PC-9 (cell line): Measurements from ENCODE around the gene CNNM4. TPM values are rescaled to one million over a fixed set of nuclear protein-coding genes. Genes with fewer than 3 reads are reported as not detected.

Experiments used
- BruUV-seq: library from RNA; stranded (reverse); fragments of 400-500 nt; replicated peaks from 2 replicates; lab custom pipeline; 2021; lab: Mats Ljungman, UMichigan
- CTCF ChIA-PET: fragments of 300-600 bp; sonication (Branson Sonifier 250); formaldehyde crosslinking; loops from one replicate; lab custom pipeline; 2022; ENCODE audit warnings: antibody characterized with exemption; lab: Charles Lee
- POLR2A ChIA-PET: fragments of 300-600 bp; sonication (Branson Sonifier 250); formaldehyde crosslinking; loops from one replicate; lab custom pipeline; 2022; ENCODE audit warnings: antibody characterized with exemption; ENCODE audit not compliant: unreplicated experiment; lab: Charles Lee
- DNase-seq, 2 experiments: peaks; one replicate each; pipeline versions ENCODE4 v3.0.0 to v3.0.0-alpha.2; 2015 to 2022; ENCODE audit warnings: mixed read lengths in 1 of 2
- H2AFZ ChIP-seq: fragments of 200-600 bp; sonication (generic); 2 replicates; pipeline ENCODE4 v1.8.1; 2017; ENCODE audit warnings: antibody characterized with exemption
- H3F3A ChIP-seq: fragments of 200-600 bp; sonication (generic); 2 replicates; pipeline ENCODE4 v1.8.1; 2017; ENCODE audit warnings: antibody characterized with exemption, mild to moderate bottlenecking, low read depth; ENCODE audit not compliant: insufficient read depth
- H3K27ac ChIP-seq: fragments of 200-600 bp; sonication (generic); 2 replicates; pipeline ENCODE4 v1.6.1; 2016; ENCODE audit warnings: mixed run types
- H3K27me3 ChIP-seq: fragments of 200-600 bp; sonication (generic); 2 replicates; pipeline ENCODE4 v1.6.1; 2016; ENCODE audit warnings: low read depth, mixed run types; ENCODE audit not compliant: insufficient read depth
- H3K36me3 ChIP-seq: fragments of 200-600 bp; sonication (generic); 2 replicates; pipeline ENCODE4 v1.6.1; 2016; ENCODE audit warnings: low read depth, mixed run types
- H3K4me1 ChIP-seq: fragments of 200-600 bp; sonication (generic); replicated peaks from 2 replicates; pipeline ENCODE4 v1.6.1; 2016; ENCODE audit warnings: mixed run types; ENCODE audit not compliant: insufficient read depth
- H3K4me2 ChIP-seq: fragments of 200-600 bp; sonication (generic); 2 replicates; pipeline ENCODE4 v1.6.1; 2017; ENCODE audit warnings: mixed run types
- H3K4me3 ChIP-seq: fragments of 200-600 bp; sonication (generic); 2 replicates; pipeline ENCODE4 v1.6.1; 2016; ENCODE audit warnings: mixed run types
- H3K79me2 ChIP-seq: fragments of 200-600 bp; sonication (generic); 2 replicates; pipeline ENCODE4 v1.6.1; 2017; ENCODE audit warnings: low read depth, mixed run types
- H3K9me2 ChIP-seq: fragments of 200-600 bp; sonication (generic); 2 replicates; pipeline ENCODE4 v1.8.1; 2017; ENCODE audit warnings: mild to moderate bottlenecking; ENCODE audit not compliant: insufficient read depth
- H3K9me3 ChIP-seq: fragments of 200-600 bp; sonication (generic); 2 replicates; pipeline ENCODE4 v1.8.1; 2016; ENCODE audit warnings: low read depth; ENCODE audit not compliant: insufficient read depth
- H4K20me1 ChIP-seq: fragments of 200-600 bp; sonication (generic); 2 replicates; pipeline ENCODE4 v1.8.1; 2017; ENCODE audit not compliant: insufficient read depth
- EZH2 ChIP-seq: fragments of 200-600 bp; sonication (generic); IDR thresholded peaks from 2 replicates; pipeline ENCODE4 v1.8.0; 2017; ENCODE audit warnings: antibody characterized with exemption, low read depth
- intact Hi-C: fragments of 100-400 bp; cut with micrococcal nuclease; formaldehyde crosslinking; loops from one replicate; pipeline ENCODE4 v1.10.0; 2022; ENCODE audit not compliant: unreplicated experiment
- total RNA-seq: library from RNA; stranded (reverse); gene quantifications from 2 replicates; pipeline ENCODE4 v1.2.3, GENCODE V29; 2021
- TF ChIP-seq, protein P1 (sequence below): fragments of 200-600 bp; sonication (generic); conservative IDR thresholded peaks from 2 replicates; pipeline ENCODE4 v1.6.1; 2017; ENCODE audit warnings: mixed run types, antibody characterized with exemption, mild to moderate bottlenecking, moderate library complexity

CNNM4 gene
- total RNA-seq, 1 experiment from 2014 or later = 31.4 TPM

DNA sequence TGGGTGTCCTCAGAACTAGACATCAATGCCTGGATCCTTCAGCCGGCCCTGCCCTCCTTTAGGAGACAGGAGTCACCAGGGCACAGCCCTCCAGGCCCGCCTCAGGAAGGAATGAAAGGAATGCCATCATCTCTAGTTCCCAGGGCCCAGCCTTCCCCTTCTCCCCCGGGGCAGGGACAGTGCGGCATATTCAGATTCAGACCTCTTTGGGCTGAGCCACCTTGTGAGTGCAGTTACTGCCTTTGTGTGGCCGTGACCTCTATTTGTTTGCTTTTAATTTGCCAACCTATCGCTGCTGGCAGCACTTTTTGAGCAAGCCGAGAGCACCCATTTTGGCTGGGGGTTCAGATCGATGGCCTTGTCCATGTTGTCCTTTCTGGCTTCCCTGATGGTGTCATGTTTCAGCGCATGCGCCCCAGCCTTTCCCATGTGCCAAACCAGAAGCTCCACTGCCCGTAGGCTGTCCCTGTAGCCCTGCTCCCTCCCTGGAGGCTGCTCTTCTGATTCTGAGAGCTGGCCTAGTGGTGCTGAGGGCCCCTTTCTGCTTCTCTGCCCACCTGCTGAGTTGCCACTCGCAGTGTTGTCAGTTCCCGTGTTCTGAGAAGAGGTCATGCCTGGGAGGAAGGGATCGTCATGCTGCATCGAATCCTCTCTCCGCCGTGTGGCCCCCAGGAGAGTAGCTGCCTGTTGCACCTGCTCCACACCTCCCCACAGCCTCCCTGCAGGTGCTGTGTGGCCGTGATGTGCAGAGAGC, 72.2 kb downstream of the CNNM4 start:
- H3K4me1 ChIP-seq = peaks cover 25% of the 10 kb centered on the region
- no peaks in the 10 kb centered on the region for H3K9me2 ChIP-seq
- H4K20me1 ChIP-seq = no peaks in the 10 kb centered on the region
- H3K4me2 ChIP-seq = peak overlapping the region; percentile 72
- ChIA-PET CTCF (interaction anchor here (0.5 to 0.6 kb wide), 5 partner anchors 25 to 659 kb away, joined by 3 to 11 read pairs (median 9); partner anchors contain the start of gene ANKRD39), POLR2A (interaction anchor here (0.5 to 0.7 kb wide), 8 partner anchors 10 to 754 kb away, joined by 4 to 15 read pairs (median 9); no protein-coding TSS in a partner anchor)
- intact Hi-C loops = loop anchor here (1.0 to 2.0 kb wide), 2 partner anchors 17 to 26 kb away; partner anchors contain the start of genes ANKRD39 and CNNM3
- H3K79me2 ChIP-seq = no peaks in the 10 kb centered on the region
- peak; percentile 90 to 94 for DNase-seq
- peaks cover 34% of the 10 kb centered on the region for H3F3A ChIP-seq
- TF ChIP-seq, protein P1, sequence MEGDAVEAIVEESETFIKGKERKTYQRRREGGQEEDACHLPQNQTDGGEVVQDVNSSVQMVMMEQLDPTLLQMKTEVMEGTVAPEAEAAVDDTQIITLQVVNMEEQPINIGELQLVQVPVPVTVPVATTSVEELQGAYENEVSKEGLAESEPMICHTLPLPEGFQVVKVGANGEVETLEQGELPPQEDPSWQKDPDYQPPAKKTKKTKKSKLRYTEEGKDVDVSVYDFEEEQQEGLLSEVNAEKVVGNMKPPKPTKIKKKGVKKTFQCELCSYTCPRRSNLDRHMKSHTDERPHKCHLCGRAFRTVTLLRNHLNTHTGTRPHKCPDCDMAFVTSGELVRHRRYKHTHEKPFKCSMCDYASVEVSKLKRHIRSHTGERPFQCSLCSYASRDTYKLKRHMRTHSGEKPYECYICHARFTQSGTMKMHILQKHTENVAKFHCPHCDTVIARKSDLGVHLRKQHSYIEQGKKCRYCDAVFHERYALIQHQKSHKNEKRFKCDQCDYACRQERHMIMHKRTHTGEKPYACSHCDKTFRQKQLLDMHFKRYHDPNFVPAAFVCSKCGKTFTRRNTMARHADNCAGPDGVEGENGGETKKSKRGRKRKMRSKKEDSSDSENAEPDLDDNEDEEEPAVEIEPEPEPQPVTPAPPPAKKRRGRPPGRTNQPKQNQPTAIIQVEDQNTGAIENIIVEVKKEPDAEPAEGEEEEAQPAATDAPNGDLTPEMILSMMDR = no peak
- TF ChIP-seq EZH2 = no peak
- H3K27me3 ChIP-seq = no peaks in the 10 kb centered on the region
- H2AFZ ChIP-seq = peak overlapping the region; percentile 75
- TSS peak; percentile 20 for BruUV-seq
- H3K36me3 ChIP-seq = peaks cover 15% of the 10 kb centered on the region
- peak overlapping the region; percentile 30; the same call in 1 of the 2 replicates for H3K4me3 ChIP-seq
- H3K27ac ChIP-seq = peak overlapping the region; percentile 86
- H3K9me3 ChIP-seq = no peaks in the 10 kb centered on the region

DNA sequence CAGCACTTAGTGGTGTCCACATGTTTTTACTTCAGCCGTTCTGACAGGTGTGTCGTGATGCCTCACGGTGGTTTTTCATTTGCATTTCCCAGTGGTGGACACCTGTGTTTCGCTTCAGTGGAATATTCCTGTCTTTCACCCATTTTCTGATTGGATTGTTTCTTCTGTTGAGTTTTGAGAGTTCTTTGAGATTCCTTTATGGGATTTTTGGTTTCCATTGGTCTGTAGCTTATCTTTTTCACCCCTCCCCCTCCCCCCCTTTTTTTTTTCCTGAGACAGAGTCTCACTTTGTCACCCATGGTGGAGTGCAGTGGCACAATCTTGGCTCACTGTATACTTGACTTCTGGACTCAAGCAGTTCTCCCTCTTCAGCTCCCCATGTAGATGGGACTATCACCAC, 75.1 kb downstream of the CNNM4 start:
- Histone ChIP-seq H3K79me2 (no peaks in the 10 kb centered on the region), H3K4me1 (peaks cover 25% of the 10 kb centered on the region), H3K4me3 (no peak overlapping the region), H2AFZ (no peak overlapping the region), H3K4me2 (no peak overlapping the region), H3K27me3 (no peaks in the 10 kb centered on the region), H3K27ac (no peak overlapping the region), H3F3A (peaks cover 31% of the 10 kb centered on the region), H3K36me3 (peaks cover 15% of the 10 kb centered on the region), H4K20me1 (no peaks in the 10 kb centered on the region), H3K9me3 (no peaks in the 10 kb centered on the region), H3K9me2 (no peaks in the 10 kb centered on the region)
- CTCF ChIA-PET = interaction anchor here (0.6 kb wide), 1 partner anchor 117 kb away, joined by 4 read pairs; no protein-coding TSS in a partner anchor
- POLR2A ChIA-PET = no interaction called here
- DNase-seq = no peak
- no TSS peak for BruUV-seq
- intact Hi-C loops = no loop called here
- TF ChIP-seq EZH2 = no peak
- TF ChIP-seq, protein P1 = no peak

DNA sequence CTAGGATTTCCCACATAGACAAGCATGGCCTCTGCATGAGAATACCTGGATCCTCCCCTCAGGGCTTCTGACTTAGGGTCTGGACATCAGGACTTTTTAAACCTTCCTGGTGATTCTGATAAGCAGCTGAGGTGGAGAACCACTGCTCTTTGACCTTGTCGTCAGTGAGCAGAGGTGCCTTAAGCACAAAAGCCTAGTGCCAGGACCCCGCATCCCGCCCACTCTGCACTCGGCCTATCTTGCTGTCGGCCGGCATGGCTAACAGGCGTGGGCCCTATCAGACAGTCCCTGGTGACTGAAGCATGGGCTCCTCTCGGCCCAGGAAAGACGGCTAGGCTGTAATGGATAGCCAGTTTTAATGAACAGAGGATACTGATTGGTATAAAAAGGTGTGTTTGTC, 76.9 kb downstream of the CNNM4 start:
- Histone ChIP-seq H3K27me3 (no peaks in the 10 kb centered on the region), H3F3A (peaks cover 14% of the 10 kb centered on the region), H4K20me1 (no peaks in the 10 kb centered on the region), H2AFZ (no peak overlapping the region), H3K27ac (no peak overlapping the region), H3K4me1 (peaks cover 15% of the 10 kb centered on the region), H3K9me3 (no peaks in the 10 kb centered on the region), H3K4me3 (no peak overlapping the region), H3K9me2 (no peaks in the 10 kb centered on the region), H3K79me2 (no peaks in the 10 kb centered on the region), H3K4me2 (no peak overlapping the region), H3K36me3 (peaks cover 15% of the 10 kb centered on the region)
- no TSS peak for BruUV-seq
- ChIA-PET CTCF (no interaction called here), POLR2A (no interaction called here)
- DNase-seq = no peak
- TF ChIP-seq, protein P1 = no peak
- TF ChIP-seq EZH2 = no peak
- intact Hi-C loops = no loop called here
